Measurements from ENCODE around the gene CERS2. TPM values are rescaled to one million over a fixed set of nuclear protein-coding genes. Genes with fewer than 3 reads are reported as not detected.

The CERS2 gene
- total and polyA plus RNA-seq, 10 of the 15 experiments (the other 5 are each of a cell fraction or from before 2014, with no cell fraction given) = 9.2 to 87.9 (median 50.8) TPM

GRCh38 chr1:150926097-150926741, 48.4 kb downstream of the CERS2 start, which contains the start of gene SETDB1 (continued):
- TF ChIP-seq E2F8 (IDR thresholded peaks at IDR 0.05; ENCODE audit: low read depth, partially characterized antibody) = peak; percentile 52
- 0 out of 2 replicates have a peak, but pooled peaks have one; percentile 9 for TF ChIP-seq ZBED1 (IDR thresholded peaks at IDR 0.05; ENCODE audit: borderline replicate concordance)
- TF ChIP-seq EGR1 (IDR thresholded peaks at IDR 0.05; ENCODE audit: borderline replicate concordance in 1 of 2, low read depth in 2 of 2, low read length in 2 of 2) = peak in 1 of 2 experiments; percentile 73; a peak in 1 of 3 replicates
- peak; percentile 69 for TF ChIP-seq RUNX3 (IDR thresholded peaks at IDR 0.05; ENCODE audit: low read length)
- peak; percentile 53 for TF ChIP-seq YY1 (IDR thresholded peaks at IDR 0.05; ENCODE audit: low read depth, low read length)
- 0 out of 2 replicates have a peak, but pooled peaks have one; percentile 38 for TF ChIP-seq HSF1 (IDR thresholded peaks at IDR 0.05; ENCODE audit: low read depth, low read length)
- TF ChIP-seq BRCA1 (IDR thresholded peaks at IDR 0.05; ENCODE audit: low read depth, low read length) = no peak
- TF ChIP-seq STAT3 (IDR thresholded peaks at IDR 0.05; ENCODE audit: low read depth, low read length) = no peak
- no peak for TF ChIP-seq ZSCAN29 (IDR thresholded peaks at IDR 0.05)
- TF ChIP-seq HDAC6 (IDR thresholded peaks at IDR 0.05; ENCODE audit: unreplicated experiment) = no peak
- TF ChIP-seq RCOR1 (conservative IDR thresholded peaks at IDR 0.05; ENCODE audit: low read depth, low read length) = 0 out of 2 replicates have a peak, but pooled peaks have one; percentile 82
- no peak; the same call in 1 of the 2 replicates for TF ChIP-seq ZNF207 (IDR thresholded peaks at IDR 0.05; ENCODE audit: borderline replicate concordance)
- no peak for TF ChIP-seq NFXL1 (IDR thresholded peaks at IDR 0.05; ENCODE audit: borderline replicate concordance)
- peak; percentile 40; the same call in 1 of the 2 replicates for TF ChIP-seq NRF1 (conservative IDR thresholded peaks at IDR 0.05; ENCODE audit: low read depth, low read length)
- no peak for TF ChIP-seq PAX8 (IDR thresholded peaks at IDR 0.05)
- peak; percentile 67 for TF ChIP-seq ATF7 (IDR thresholded peaks at IDR 0.05; ENCODE audit: low read depth)
- TF ChIP-seq ATF3 (IDR thresholded peaks at IDR 0.05; ENCODE audit: borderline replicate concordance, extremely low read depth, low read depth, low read length) = 0 out of 2 replicates have a peak, but pooled peaks have one; percentile 7
- peak; percentile 71 for TF ChIP-seq POLR2A (IDR thresholded peaks at IDR 0.05; ENCODE audit: low read depth, low read length)
- TF ChIP-seq TARDBP (IDR thresholded peaks at IDR 0.05; ENCODE audit: borderline replicate concordance) = 0 out of 2 replicates have a peak, but pooled peaks have one; percentile 60
- TF ChIP-seq HCFC1 (IDR thresholded peaks at IDR 0.05; ENCODE audit: low read length) = peak; percentile 71
- TF ChIP-seq CBFB (IDR thresholded peaks at IDR 0.05; ENCODE audit: low read depth) = peak; percentile 73
- no peak for TF ChIP-seq PRDM15 (CRISPR knock-in tag; IDR thresholded peaks at IDR 0.05)
- TF ChIP-seq CREB1 (IDR thresholded peaks at IDR 0.05; ENCODE audit: low read depth) = peak; percentile 64; the same call in 1 of the 2 replicates
- peak; percentile 97 for TF ChIP-seq NR2C1 (IDR thresholded peaks at IDR 0.05)

Measured in GM12878 (cell line).